ENCODE measurements around the gene GDNF. TPM values are rescaled to one million over a fixed set of nuclear protein-coding genes. Genes with fewer than 3 reads are reported as not detected.

The GDNF gene
- total RNA-seq, 1 experiment from 2014 or later, result 14.7 TPM

DNA sequence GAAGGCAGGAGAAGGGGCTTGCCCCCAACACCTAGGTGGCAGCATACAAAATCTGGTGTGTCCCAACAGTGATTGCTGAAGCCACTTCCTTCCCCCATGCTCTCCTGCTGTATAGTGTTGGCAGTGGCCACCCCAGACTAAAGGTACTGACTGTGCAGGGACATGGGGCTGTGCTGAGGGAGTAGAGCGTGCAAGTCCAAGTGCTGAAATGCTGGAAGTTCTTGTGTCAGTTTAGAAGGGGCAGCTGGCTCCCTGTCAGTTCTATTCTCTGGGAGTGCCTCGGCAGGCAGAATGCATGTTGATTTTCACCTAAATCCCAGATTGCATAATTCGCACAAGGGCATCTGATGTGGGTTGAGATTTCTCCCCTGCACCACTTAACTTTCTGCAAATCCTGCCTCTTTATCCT is 68.6 kb downstream of the GDNF start:
- no peak overlapping the region for H3K27ac ChIP-seq (ENCODE audit: low read depth, low read length, poor library complexity, severe bottlenecking)
- ChIA-PET POLR2A (ENCODE audit: low non-redundant PET) (no interaction called here), CTCF (no interaction called here)
- no peak overlapping the region for H3K4me3 ChIP-seq (ENCODE audit: low read depth, low read length, poor library complexity, severe bottlenecking)
- no peaks in the 10 kb centered on the region for H3K36me3 ChIP-seq (ENCODE audit: insufficient read depth, low read length, poor library complexity, severe bottlenecking)
- intact Hi-C loops (cut with micrococcal nuclease; ENCODE audit: unreplicated experiment), result no loop called here
- BruUV-seq (replicated peaks), result no TSS peak
- TF ChIP-seq, protein P1, sequence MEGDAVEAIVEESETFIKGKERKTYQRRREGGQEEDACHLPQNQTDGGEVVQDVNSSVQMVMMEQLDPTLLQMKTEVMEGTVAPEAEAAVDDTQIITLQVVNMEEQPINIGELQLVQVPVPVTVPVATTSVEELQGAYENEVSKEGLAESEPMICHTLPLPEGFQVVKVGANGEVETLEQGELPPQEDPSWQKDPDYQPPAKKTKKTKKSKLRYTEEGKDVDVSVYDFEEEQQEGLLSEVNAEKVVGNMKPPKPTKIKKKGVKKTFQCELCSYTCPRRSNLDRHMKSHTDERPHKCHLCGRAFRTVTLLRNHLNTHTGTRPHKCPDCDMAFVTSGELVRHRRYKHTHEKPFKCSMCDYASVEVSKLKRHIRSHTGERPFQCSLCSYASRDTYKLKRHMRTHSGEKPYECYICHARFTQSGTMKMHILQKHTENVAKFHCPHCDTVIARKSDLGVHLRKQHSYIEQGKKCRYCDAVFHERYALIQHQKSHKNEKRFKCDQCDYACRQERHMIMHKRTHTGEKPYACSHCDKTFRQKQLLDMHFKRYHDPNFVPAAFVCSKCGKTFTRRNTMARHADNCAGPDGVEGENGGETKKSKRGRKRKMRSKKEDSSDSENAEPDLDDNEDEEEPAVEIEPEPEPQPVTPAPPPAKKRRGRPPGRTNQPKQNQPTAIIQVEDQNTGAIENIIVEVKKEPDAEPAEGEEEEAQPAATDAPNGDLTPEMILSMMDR (conservative IDR thresholded peaks at IDR 0.05; ENCODE audit: low read depth, low read length), result no peak
- TF ChIP-seq EZH2 (IDR thresholded peaks at IDR 0.05; ENCODE audit: borderline replicate concordance, low read depth, low read length, poor library complexity, severe bottlenecking), result no peak
- DNase-seq (ENCODE audit: low spot score), result no peak
- H3K4me1 ChIP-seq (ENCODE audit: insufficient read depth, low read length, poor library complexity, severe bottlenecking), result peaks cover 4% of the 10 kb centered on the region
- H3K9me3 ChIP-seq (ENCODE audit: low read depth, low read length, poor library complexity, severe bottlenecking), result peaks cover 11% of the 10 kb centered on the region
- H3K27me3 ChIP-seq (replicated peaks; ENCODE audit: insufficient read depth, low read depth, low read length, poor library complexity), result no peaks in the 10 kb centered on the region

DNA sequence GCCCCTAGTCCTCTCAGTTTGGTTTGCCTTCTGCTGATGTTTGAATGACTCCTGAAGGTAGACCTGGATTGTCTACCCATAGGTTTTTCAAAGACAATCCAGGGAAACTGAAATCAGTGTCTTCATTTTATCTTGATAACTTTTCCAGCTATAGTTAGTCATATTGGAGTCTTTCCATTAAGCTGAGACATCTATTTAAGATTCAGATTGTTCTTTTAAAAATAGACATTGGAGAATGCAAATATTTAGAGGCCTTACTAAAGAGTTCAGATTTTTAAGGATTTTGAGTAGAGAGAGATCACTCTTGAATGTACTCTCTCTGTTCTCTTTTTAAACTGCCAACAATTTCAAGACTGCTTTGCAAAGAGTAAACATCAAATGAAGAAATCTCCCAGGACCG is 69.1 kb downstream of the GDNF start:
- peaks cover 11% of the 10 kb centered on the region for H3K9me3 ChIP-seq (ENCODE audit: low read depth, low read length, poor library complexity, severe bottlenecking)
- H3K4me3 ChIP-seq (ENCODE audit: low read depth, low read length, poor library complexity, severe bottlenecking), result no peak overlapping the region
- no peak for DNase-seq (ENCODE audit: low spot score)
- no peak overlapping the region for H3K27ac ChIP-seq (ENCODE audit: low read depth, low read length, poor library complexity, severe bottlenecking)
- no peaks in the 10 kb centered on the region for H3K36me3 ChIP-seq (ENCODE audit: insufficient read depth, low read length, poor library complexity, severe bottlenecking)
- H3K4me1 ChIP-seq (ENCODE audit: insufficient read depth, low read length, poor library complexity, severe bottlenecking), result no peaks in the 10 kb centered on the region
- no peaks in the 10 kb centered on the region for H3K27me3 ChIP-seq (replicated peaks; ENCODE audit: insufficient read depth, low read depth, low read length, poor library complexity)
- BruUV-seq (replicated peaks), result no TSS peak
- TF ChIP-seq EZH2 (IDR thresholded peaks at IDR 0.05; ENCODE audit: borderline replicate concordance, low read depth, low read length, poor library complexity, severe bottlenecking), result no peak
- TF ChIP-seq, protein P1 (conservative IDR thresholded peaks at IDR 0.05; ENCODE audit: low read depth, low read length), result no peak
- ChIA-PET CTCF (no interaction called here), POLR2A (ENCODE audit: low non-redundant PET) (no interaction called here)
- intact Hi-C loops (cut with micrococcal nuclease; ENCODE audit: unreplicated experiment), result no loop called here

DNA sequence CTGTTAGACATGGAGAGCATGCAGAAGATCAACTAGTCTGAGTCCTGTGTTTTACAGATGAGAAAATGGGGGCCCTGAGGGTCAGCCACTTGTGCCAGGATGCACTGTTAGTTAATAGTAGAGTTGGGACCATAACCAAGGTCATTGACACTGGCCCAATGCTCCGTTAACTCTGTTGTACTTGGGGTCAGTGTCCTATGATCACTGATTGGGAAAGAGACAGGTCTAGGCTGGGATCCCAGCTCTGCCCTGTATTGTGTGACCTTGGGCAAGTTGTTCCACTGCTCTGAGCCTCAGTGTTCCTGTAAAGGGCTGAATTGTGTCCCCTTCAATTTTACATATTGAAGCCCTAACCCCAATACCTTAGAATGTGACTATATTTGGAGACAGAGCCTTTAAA is 70.0 kb downstream of the GDNF start:
- POLR2A ChIA-PET (ENCODE audit: low non-redundant PET), result no interaction called here
- BruUV-seq (replicated peaks), result no TSS peak
- no peaks in the 10 kb centered on the region for H3K27me3 ChIP-seq (replicated peaks; ENCODE audit: insufficient read depth, low read depth, low read length, poor library complexity)
- TF ChIP-seq, protein P1 (conservative IDR thresholded peaks at IDR 0.05; ENCODE audit: low read depth, low read length), result no peak
- no peak for TF ChIP-seq EZH2 (IDR thresholded peaks at IDR 0.05; ENCODE audit: borderline replicate concordance, low read depth, low read length, poor library complexity, severe bottlenecking)
- H3K27ac ChIP-seq (ENCODE audit: low read depth, low read length, poor library complexity, severe bottlenecking), result no peak overlapping the region
- H3K36me3 ChIP-seq (ENCODE audit: insufficient read depth, low read length, poor library complexity, severe bottlenecking), result no peaks in the 10 kb centered on the region
- H3K9me3 ChIP-seq (ENCODE audit: low read depth, low read length, poor library complexity, severe bottlenecking), result peaks cover 7% of the 10 kb centered on the region
- no peak overlapping the region for H3K4me3 ChIP-seq (ENCODE audit: low read depth, low read length, poor library complexity, severe bottlenecking)
- no peaks in the 10 kb centered on the region for H3K4me1 ChIP-seq (ENCODE audit: insufficient read depth, low read length, poor library complexity, severe bottlenecking)
- intact Hi-C loops (cut with micrococcal nuclease; ENCODE audit: unreplicated experiment), result no loop called here
- DNase-seq (ENCODE audit: low spot score), result no peak
- CTCF ChIA-PET, result no interaction called here

Measured in A673 (cell line).